Right ventricle myocardium superior (tissue), 1 donor: ENCODE data around the gene ZCCHC24. TPM values are rescaled to one million over a fixed set of nuclear protein-coding genes. Genes with fewer than 3 reads are reported as not detected.
A peak's percentile ranks its signal among the peaks of the same experiment; 100 is the strongest.
"Not testable (repeated sequence)": the region's sequence is repeated elsewhere in the genome, so short reads cannot be mapped to it uniquely, and the experiment has no call there.

Experiments
- ATAC-seq: fragments of 200-7000 bp; cut with Tn5 transposase; one replicate; pipeline ENCODE4 v1.9.1; 2020; ENCODE audit warnings: mild to moderate bottlenecking; ENCODE audit not compliant: poor library complexity
- DNase-seq: peaks from one replicate; pipeline ENCODE4 v3.0.0-alpha.2; 2020
- intact Hi-C: fragments of 100-400 bp; cut with DNase I; formaldehyde crosslinking; loops from one replicate; pipeline ENCODE4 v1.11.2; 2022
- total RNA-seq: library from RNA; stranded (reverse); fragmentation: NEBNext Ultra II Directional; extraction: Animal tissue kit (Norgen Biotek cat#: 25700); gene quantifications from one replicate; pipeline ENCODE4 v1.2.1, GENCODE V29; 2021
- donor health status: DM: no; HTN: yes; CAD: no; lungs with severe emphysema.

ZCCHC24 gene
- total RNA-seq, 1 donor from 2014 or later: 53.3 TPM

- ATAC-seq: no peak
- DNase-seq: no peak
- intact Hi-C loops: loop anchor here (10.0 kb wide), 1 partner anchor 65 kb away; no protein-coding TSS in a partner anchor
These were observed 4.0 kb upstream of the ZCCHC24 start for GRCh38 chr10:79449181-79450146.

GRCh38 chr10:79448732-79449049, 3.3 kb upstream of the ZCCHC24 start:
- DNase-seq: no peak
- intact Hi-C loops: loop anchor here (10.0 kb wide), 1 partner anchor 64 kb away; no protein-coding TSS in a partner anchor

GRCh38 chr10:79447911-79448731, 2.7 kb upstream of the ZCCHC24 start:
- intact Hi-C loops: loop anchor here (10.0 kb wide), 1 partner anchor 63 kb away; no protein-coding TSS in a partner anchor
- ATAC-seq (no peak), DNase-seq (no peak)

More at GRCh38 chr10:79448732-79449049, 3.3 kb upstream of the ZCCHC24 start:
- ATAC-seq: no peak

GRCh38 chr10:79447249-79447648, 1.8 kb upstream of the ZCCHC24 start:
- not testable (repeated sequence) for ATAC-seq, DNase-seq
- intact Hi-C loops: loop anchor here (10.0 kb wide), 1 partner anchor 62 kb away; no protein-coding TSS in a partner anchor

GRCh38 chr10:79446758-79447084, 1.3 kb upstream of the ZCCHC24 start:
- DNase-seq: peak; percentile 88
- intact Hi-C loops: loop anchor here (10.0 kb wide), 1 partner anchor 62 kb away; no protein-coding TSS in a partner anchor
- ATAC-seq: peak; percentile 14

- DNase-seq (no peak), ATAC-seq (peak; percentile 25)
- intact Hi-C loops: loop anchor here (10.0 kb wide), 1 partner anchor 61 kb away; no protein-coding TSS in a partner anchor
These were observed 743 bp upstream of the ZCCHC24 start for GRCh38 chr10:79445977-79446757.

- DNase-seq (peak; percentile 90), ATAC-seq (peak; percentile 66)
- intact Hi-C loops: loop anchor here (10.0 kb wide), 1 partner anchor 60 kb away; no protein-coding TSS in a partner anchor
These were observed 965 bp downstream of the ZCCHC24 start for GRCh38 chr10:79444199-79445119.

- DNase-seq: no peak
- intact Hi-C loops: loop anchor here (10.0 kb wide), 1 partner anchor 59 kb away; no protein-coding TSS in a partner anchor
- ATAC-seq: no peak
These were observed 1.9 kb downstream of the ZCCHC24 start for GRCh38 chr10:79443338-79444198.

- intact Hi-C loops: loop anchor here (10.0 kb wide), 1 partner anchor 58 kb away; no protein-coding TSS in a partner anchor
- no peak for DNase-seq
- ATAC-seq: no peak
These were observed 3.0 kb downstream of the ZCCHC24 start for GRCh38 chr10:79442171-79443040.

- DNase-seq (no peak), ATAC-seq (no peak)
- intact Hi-C loops: loop anchor here (10.0 kb wide), 1 partner anchor 57 kb away; no protein-coding TSS in a partner anchor
These were observed 4.0 kb downstream of the ZCCHC24 start for GRCh38 chr10:79441433-79441832.

GRCh38 chr10:79440281-79440680, 5.1 kb downstream of the ZCCHC24 start:
- no peak for ATAC-seq
- no peak for DNase-seq
- intact Hi-C loops: loop anchor here (10.0 kb wide), 1 partner anchor 55 kb away; no protein-coding TSS in a partner anchor

GRCh38 chr10:79438699-79439085, 6.7 kb downstream of the ZCCHC24 start:
- intact Hi-C loops: no loop called here
- ATAC-seq: no peak
- DNase-seq: no peak

GRCh38 chr10:79438021-79438698, 7.3 kb downstream of the ZCCHC24 start:
- intact Hi-C loops: no loop called here
- DNase-seq: no peak
- ATAC-seq: no peak

- intact Hi-C loops: no loop called here
- no peak for ATAC-seq
- no peak for DNase-seq
These were observed 8.2 kb downstream of the ZCCHC24 start for GRCh38 chr10:79437111-79437814.

- intact Hi-C loops: no loop called here
- no peak for DNase-seq
- ATAC-seq: no peak
These were observed 8.6 kb downstream of the ZCCHC24 start for GRCh38 chr10:79436850-79437103.
